Smooth muscle cell (in vitro differentiated cells): Measurements from ENCODE around the gene SH3BGRL. TPM values are rescaled to one million over a fixed set of nuclear protein-coding genes. Genes with fewer than 3 reads are reported as not detected.

ENCODE experiments used
- DNase-seq: peaks from one replicate; lab custom pipeline; 2025; ENCODE audit not compliant: unreplicated experiment; lab: John Stamatoyannopoulos, UW
- H2AFZ ChIP-seq: fragments of 200-600 bp; sonication (generic); 2 replicates; pipeline ENCODE4 v1.6.0; 2016; ENCODE audit warnings: antibody characterized with exemption, low read depth, mild to moderate bottlenecking
- H3F3A ChIP-seq: fragments of 200-600 bp; sonication (generic); 2 replicates; pipeline ENCODE4 v1.6.0; 2017; ENCODE audit warnings: antibody characterized with exemption, low read depth
- H3K27ac ChIP-seq: fragments of 200-600 bp; sonication (generic); 2 replicates; pipeline ENCODE4 v1.5.1; 2016; ENCODE audit warnings: low read depth, mild to moderate bottlenecking
- H3K27me3 ChIP-seq: fragments of 200-600 bp; sonication (generic); 2 replicates; pipeline ENCODE4 v1.6.1; 2016; ENCODE audit warnings: low read depth, mild to moderate bottlenecking
- H3K36me3 ChIP-seq: fragments of 200-600 bp; sonication (generic); 2 replicates; pipeline ENCODE4 v1.5.1; 2016; ENCODE audit warnings: low read depth
- H3K4me1 ChIP-seq: fragments of 200-600 bp; sonication (generic); 2 replicates; pipeline ENCODE4 v1.5.1; 2016; ENCODE audit warnings: low read depth
- H3K4me2 ChIP-seq: fragments of 200-600 bp; sonication (generic); 2 replicates; pipeline ENCODE4 v1.6.0; 2016; ENCODE audit warnings: mild to moderate bottlenecking
- H3K4me3 ChIP-seq: fragments of 200-600 bp; sonication (generic); 2 replicates; pipeline ENCODE4 v1.5.1; 2016; ENCODE audit warnings: mild to moderate bottlenecking
- H3K79me2 ChIP-seq: fragments of 200-600 bp; sonication (generic); 2 replicates; pipeline ENCODE4 v1.6.0; 2016; ENCODE audit warnings: low read depth, mild to moderate bottlenecking
- H3K9ac ChIP-seq: fragments of 200-600 bp; sonication (generic); 2 replicates; pipeline ENCODE4 v1.6.0; 2016; ENCODE audit warnings: low read depth
- H3K9me3 ChIP-seq: fragments of 200-600 bp; sonication (generic); replicated peaks from 2 replicates; pipeline ENCODE4 v1.5.1; 2016; ENCODE audit warnings: low read depth
- H4K20me1 ChIP-seq: fragments of 200-600 bp; sonication (generic); 2 replicates; pipeline ENCODE4 v1.6.0; 2016; ENCODE audit warnings: low read depth
- CTCF ChIP-seq: fragments of 200-600 bp; sonication (generic); IDR thresholded peaks from 2 replicates; pipeline ENCODE4 v1.5.1; 2017; ENCODE audit warnings: borderline replicate concordance, mild to moderate bottlenecking, antibody characterized with exemption; ENCODE audit not compliant: insufficient read depth, poor library complexity, severe bottlenecking
- WGBS: methylation state at CpG from one replicate; pipeline ENCODE4 v1.1.7; 2016; ENCODE audit warnings: low lambda C conversion rate; 5-methylcytosine and 5-hydroxymethylcytosine counted together
- polyA plus RNA-seq: library from polyadenylated mRNA; unstranded; fragments of >200 nt; fragmentation: Nextera tagmentation; extraction: Ambion mirVana; gene quantifications from 2 replicates; pipeline ENCODE4 v1.2.1, GENCODE V29; 2016
- total RNA-seq: library from RNA; depleted of rRNA; stranded (reverse); fragments of >200 nt; gene quantifications from 2 replicates; pipeline ENCODE4 v1.2.3, GENCODE V29; 2014

SH3BGRL gene
- total and polyA plus RNA-seq, 2 experiments from 2014 or later = 143 to 196 TPM

GRCh38 chrX:81259714-81260395, 58.0 kb downstream of the SH3BGRL start:
- no peaks in the 10 kb centered on the region for H3K9me3 ChIP-seq
- no peaks in the 10 kb centered on the region for H4K20me1 ChIP-seq
- 49% methylated on average over 3 of the region's 3 CpGs for WGBS
- no peak for DNase-seq
- TF ChIP-seq CTCF = no peak
- H3F3A ChIP-seq = no peaks in the 10 kb centered on the region
- H3K9ac ChIP-seq = no peak overlapping the region
- H3K36me3 ChIP-seq = no peaks in the 10 kb centered on the region
- H3K4me1 ChIP-seq = peaks cover 9% of the 10 kb centered on the region
- H3K79me2 ChIP-seq = peaks cover 8% of the 10 kb centered on the region
- no peaks in the 10 kb centered on the region for H3K27me3 ChIP-seq
- H3K4me3 ChIP-seq = no peak overlapping the region
- H2AFZ ChIP-seq = no peak overlapping the region
- H3K27ac ChIP-seq = peak overlapping the region; percentile 37
- H3K4me2 ChIP-seq = peak overlapping the region; percentile 43

- H3K27ac ChIP-seq = peak overlapping the region; percentile 58
- TF ChIP-seq CTCF = no peak
- H3K27me3 ChIP-seq = no peaks in the 10 kb centered on the region
- H2AFZ ChIP-seq = no peak overlapping the region
- DNase-seq = no peak
- no peak overlapping the region for H3K4me3 ChIP-seq
- no peaks in the 10 kb centered on the region for H3F3A ChIP-seq
- H3K4me2 ChIP-seq = no peak overlapping the region
- H3K9me3 ChIP-seq = no peaks in the 10 kb centered on the region
- H3K79me2 ChIP-seq = peaks cover 9% of the 10 kb centered on the region
- peaks cover 9% of the 10 kb centered on the region for H3K4me1 ChIP-seq
- no peak overlapping the region for H3K9ac ChIP-seq
- H3K36me3 ChIP-seq = no peaks in the 10 kb centered on the region
- 41% methylated on average over 2 of the region's 2 CpGs for WGBS
- no peaks in the 10 kb centered on the region for H4K20me1 ChIP-seq
Observed at GRCh38 chrX:81261576-81261975, 59.7 kb downstream of the SH3BGRL start.

GRCh38 chrX:81263059-81263458, 61.2 kb downstream of the SH3BGRL start:
- WGBS = 52% methylated on average over 2 of the region's 2 CpGs
- no peaks in the 10 kb centered on the region for H3K9me3 ChIP-seq
- H3K27me3 ChIP-seq = no peaks in the 10 kb centered on the region
- no peaks in the 10 kb centered on the region for H4K20me1 ChIP-seq
- no peak overlapping the region for H3K4me3 ChIP-seq
- DNase-seq = no peak
- no peak overlapping the region for H3K9ac ChIP-seq
- H3K4me2 ChIP-seq = no peak overlapping the region
- H2AFZ ChIP-seq = no peak overlapping the region
- no peaks in the 10 kb centered on the region for H3F3A ChIP-seq
- no peak overlapping the region for H3K27ac ChIP-seq
- peaks cover 8% of the 10 kb centered on the region for H3K79me2 ChIP-seq
- H3K4me1 ChIP-seq = peaks cover 9% of the 10 kb centered on the region
- no peaks in the 10 kb centered on the region for H3K36me3 ChIP-seq
- no peak for TF ChIP-seq CTCF

- H3F3A ChIP-seq = no peaks in the 10 kb centered on the region
- WGBS = 65% methylated on average over 2 of the region's 2 CpGs
- peaks cover 3% of the 10 kb centered on the region for H3K9me3 ChIP-seq
- H3K9ac ChIP-seq = no peak overlapping the region
- no peaks in the 10 kb centered on the region for H3K79me2 ChIP-seq
- H3K36me3 ChIP-seq = no peaks in the 10 kb centered on the region
- no peak overlapping the region for H3K27ac ChIP-seq
- H3K27me3 ChIP-seq = no peaks in the 10 kb centered on the region
- H3K4me1 ChIP-seq = no peaks in the 10 kb centered on the region
- no peak overlapping the region for H3K4me3 ChIP-seq
- H4K20me1 ChIP-seq = no peaks in the 10 kb centered on the region
- H3K4me2 ChIP-seq = no peak overlapping the region
- TF ChIP-seq CTCF = no peak
- DNase-seq = no peak
- no peak overlapping the region for H2AFZ ChIP-seq
Observed at GRCh38 chrX:81278616-81279015, 76.7 kb downstream of the SH3BGRL start.
